Neural progenitor cell (in vitro differentiated cells): ENCODE results near the gene ORM1.

Experiments
- CTCF ChIP-seq: fragments of 200-600 bp; sonication (generic); IDR thresholded peaks from 2 replicates; pipeline ENCODE4 v1.5.1; 2017; ENCODE audit warnings: antibody characterized with exemption, mild to moderate bottlenecking
- EZH2 ChIP-seq: fragments of 200-600 bp; sonication (generic); IDR thresholded peaks from 2 replicates; pipeline ENCODE4 v1.6.1; 2017; ENCODE audit warnings: antibody characterized with exemption, mild to moderate bottlenecking, moderate library complexity
- EZH2phosphoT487 ChIP-seq: fragments of 200-600 bp; sonication (generic); IDR thresholded peaks from 2 replicates; pipeline ENCODE4 v1.6.1; 2017; ENCODE audit warnings: antibody characterized with exemption

GRCh38 chr9:114330636-114331035 is 7.7 kb downstream of the ORM1 start:
- TF ChIP-seq CTCF (no peak), EZH2 (no peak), EZH2phosphoT487 (no peak)
